Erythroblast (primary cell): ENCODE results near the gene ADIPOR2.

Experiments
- GATA1 ChIP-seq: IDR thresholded peaks from 2 replicates; pipeline ENCODE4 v1.6.1; 2011; ENCODE audit warnings: low read depth, mild to moderate bottlenecking, control low read depth, low read length, moderate library complexity
- POLR2A ChIP-seq: IDR thresholded peaks from 2 replicates; pipeline ENCODE4 v1.6.1; 2011; ENCODE audit warnings: mild to moderate bottlenecking, low read length

DNA sequence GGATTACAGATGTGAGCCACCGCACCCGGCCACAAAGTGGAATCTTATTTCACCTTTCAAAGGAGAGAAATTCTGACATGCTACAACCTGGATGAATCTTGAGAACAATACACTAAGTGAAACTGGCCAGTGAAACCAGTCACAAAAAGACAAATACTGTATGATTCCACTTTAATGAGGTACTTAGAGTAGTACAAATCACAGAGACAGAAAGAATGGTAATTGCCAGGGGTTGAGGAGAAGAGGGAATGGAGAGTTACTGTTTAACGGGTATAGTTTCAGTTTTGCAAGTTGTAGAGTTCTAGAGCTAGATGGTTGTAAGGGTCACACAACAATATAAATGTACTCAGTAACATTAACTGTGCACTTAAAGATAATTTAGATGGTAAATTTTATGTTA, 33.4 kb downstream of the ADIPOR2 start:
- TF ChIP-seq GATA1 (no peak), POLR2A (no peak)
